Putamen (tissue), 1 donor: ENCODE measurements around the gene INPP5K.
"Not testable (repeated sequence)": the region's sequence is repeated elsewhere in the genome, so short reads cannot be mapped to it uniquely, and the experiment has no call there.

Experiments
- DNase-seq: peaks from one replicate; pipeline ENCODE4 v3.0.0-alpha.2; 2016; ENCODE audit warnings: low spot score

The INPP5K gene

GRCh38 chr17:1546292-1546922, 30.0 kb upstream of the INPP5K start:
- DNase-seq, result no peak

DNA sequence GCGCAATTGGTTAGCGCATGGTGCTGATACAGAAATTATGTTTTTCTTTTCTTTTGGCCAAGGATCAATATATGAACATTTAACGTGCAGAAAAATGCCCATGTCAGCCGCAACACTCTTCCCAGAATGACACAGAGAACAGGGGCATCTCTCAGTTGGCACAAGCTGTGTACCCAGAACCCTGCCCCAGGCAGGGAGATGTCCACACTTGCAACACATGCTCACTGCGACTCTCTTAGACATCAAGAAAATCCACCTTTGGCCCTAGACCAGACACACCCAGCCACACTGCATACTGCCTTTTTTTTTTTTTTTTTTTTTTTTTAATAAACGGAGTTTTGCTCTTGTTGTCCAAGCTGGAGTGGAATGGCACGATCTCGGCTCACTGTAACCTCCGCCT, 29.2 kb upstream of the INPP5K start:
- no peak for DNase-seq

GRCh38 chr17:1542316-1542715, 25.9 kb upstream of the INPP5K start:
- no peak for DNase-seq

DNA sequence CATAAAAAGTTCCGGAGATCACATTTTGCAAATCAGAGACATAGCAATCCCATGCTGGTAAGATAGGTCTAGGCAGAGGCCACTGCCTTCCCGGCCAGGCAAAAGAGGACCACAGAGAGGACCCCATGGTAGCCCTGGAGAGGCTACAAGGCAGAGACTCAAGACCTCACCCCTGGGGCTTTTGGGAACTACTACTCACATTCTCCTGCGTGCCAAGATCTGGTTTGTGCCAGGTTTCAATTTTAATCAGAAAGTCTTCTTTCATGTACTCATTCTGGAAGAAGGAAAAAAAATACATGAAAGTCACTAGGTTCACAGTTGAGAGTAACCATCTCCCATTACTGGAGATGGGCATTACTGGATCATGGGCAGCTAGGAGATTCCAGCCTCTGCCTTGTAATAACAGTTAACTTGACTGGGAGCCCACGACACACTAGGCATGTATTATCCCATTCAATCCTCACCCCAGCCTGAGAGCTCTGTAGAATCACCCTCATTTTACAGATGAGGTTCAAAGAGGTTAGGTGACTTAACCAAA, 25.0 kb upstream of the INPP5K start:
- DNase-seq, result no peak

GRCh38 chr17:1539811-1540210, 23.4 kb upstream of the INPP5K start:
- DNase-seq, result no peak

- no peak for DNase-seq
These were observed 19.3 kb upstream of the INPP5K start for GRCh38 chr17:1535737-1536136.

GRCh38 chr17:1533661-1534325, 17.4 kb upstream of the INPP5K start:
- DNase-seq, result no peak

DNA sequence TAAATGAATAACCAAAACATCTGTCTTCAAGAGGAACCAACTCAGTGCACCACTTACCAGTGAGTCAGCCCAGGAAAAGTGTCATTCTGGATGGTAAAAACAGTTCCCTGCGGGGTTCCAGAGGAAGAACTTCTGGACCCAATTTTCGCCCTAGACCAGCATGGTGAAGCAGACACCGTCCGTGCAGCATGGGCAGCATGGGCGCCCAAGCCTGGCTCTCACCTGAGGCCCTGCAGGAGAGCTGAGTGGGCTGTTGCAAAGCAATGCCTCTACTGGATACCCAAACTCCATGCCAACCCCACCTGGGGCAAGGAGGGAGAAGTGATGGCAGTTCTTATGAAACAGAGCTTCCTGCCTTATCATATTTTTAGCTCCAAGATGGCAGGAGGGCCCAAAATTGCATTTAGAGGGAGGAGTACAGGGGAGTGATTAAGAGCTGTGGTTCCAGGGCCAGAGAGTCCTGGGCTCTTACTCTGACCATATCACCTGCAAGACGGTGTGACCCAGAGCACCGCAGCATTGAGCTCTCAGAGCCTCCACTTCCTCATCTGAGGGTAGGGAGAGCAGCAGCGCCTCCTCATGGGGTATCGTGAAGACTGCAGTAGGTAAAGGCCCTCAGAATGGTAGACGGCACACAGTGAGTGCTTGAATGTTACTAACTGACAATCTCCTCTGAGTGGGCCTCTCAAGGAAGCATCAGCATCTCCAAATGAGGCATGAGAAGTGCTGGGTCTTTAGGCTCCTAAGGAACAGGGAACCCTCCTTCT, 16.6 kb upstream of the INPP5K start:
- DNase-seq, result no peak

GRCh38 chr17:1529863-1530262, 13.5 kb upstream of the INPP5K start:
- DNase-seq, result no peak

DNA sequence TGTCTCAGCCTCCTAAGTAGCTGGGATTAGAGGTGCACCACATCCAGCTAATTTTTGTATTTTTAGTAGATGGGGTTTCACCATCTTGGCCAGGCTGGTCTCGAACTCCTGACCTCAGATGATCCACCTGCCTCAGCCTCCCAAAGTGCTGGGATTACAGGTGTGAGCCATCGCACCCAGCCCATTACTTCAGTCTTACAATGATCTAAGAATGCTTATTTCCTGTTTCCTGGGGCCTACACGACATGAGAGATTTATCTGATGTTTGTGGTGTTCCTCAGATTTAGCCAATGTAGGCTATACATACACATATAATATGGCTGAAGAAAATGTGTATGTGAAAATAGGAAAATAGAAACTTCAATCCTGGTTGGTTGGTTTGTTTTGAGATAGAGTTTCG, 10.5 kb upstream of the INPP5K start:
- DNase-seq, result not testable (repeated sequence)

- no peak for DNase-seq
These were observed 6.2 kb upstream of the INPP5K start for GRCh38 chr17:1522626-1523025.

DNA sequence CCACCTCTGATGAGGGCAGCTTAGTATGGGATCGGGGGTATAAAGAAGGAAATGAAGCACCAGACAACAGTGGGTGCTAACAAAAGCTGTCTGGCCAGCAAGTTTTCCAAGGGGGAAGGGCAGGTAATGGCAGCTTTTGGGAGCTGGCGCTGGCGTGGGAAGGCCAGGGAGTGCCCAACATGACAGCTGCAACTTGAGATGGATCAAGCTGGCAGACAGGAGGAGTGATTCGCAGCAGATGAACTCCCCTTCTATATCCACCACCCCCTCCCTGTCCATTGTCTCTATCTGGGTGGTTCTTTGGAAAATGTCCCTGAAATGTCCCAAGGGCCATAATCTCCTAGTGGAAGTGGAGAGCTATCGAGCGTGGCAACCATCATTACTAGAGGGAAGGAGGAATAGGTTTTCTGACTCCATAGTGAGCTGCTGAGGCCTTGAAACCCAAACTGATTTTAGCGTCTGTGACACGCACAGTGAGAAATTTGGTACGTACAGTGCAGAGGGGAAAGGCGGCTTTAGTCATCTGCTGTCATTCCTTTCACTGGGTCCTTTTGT, 4.8 kb upstream of the INPP5K start:
- no peak for DNase-seq

- DNase-seq, result no peak
These were observed 3.3 kb upstream of the INPP5K start for GRCh38 chr17:1519678-1520077.

- DNase-seq, result no peak
These were observed 2.0 kb upstream of the INPP5K start for GRCh38 chr17:1518410-1518809.

DNA sequence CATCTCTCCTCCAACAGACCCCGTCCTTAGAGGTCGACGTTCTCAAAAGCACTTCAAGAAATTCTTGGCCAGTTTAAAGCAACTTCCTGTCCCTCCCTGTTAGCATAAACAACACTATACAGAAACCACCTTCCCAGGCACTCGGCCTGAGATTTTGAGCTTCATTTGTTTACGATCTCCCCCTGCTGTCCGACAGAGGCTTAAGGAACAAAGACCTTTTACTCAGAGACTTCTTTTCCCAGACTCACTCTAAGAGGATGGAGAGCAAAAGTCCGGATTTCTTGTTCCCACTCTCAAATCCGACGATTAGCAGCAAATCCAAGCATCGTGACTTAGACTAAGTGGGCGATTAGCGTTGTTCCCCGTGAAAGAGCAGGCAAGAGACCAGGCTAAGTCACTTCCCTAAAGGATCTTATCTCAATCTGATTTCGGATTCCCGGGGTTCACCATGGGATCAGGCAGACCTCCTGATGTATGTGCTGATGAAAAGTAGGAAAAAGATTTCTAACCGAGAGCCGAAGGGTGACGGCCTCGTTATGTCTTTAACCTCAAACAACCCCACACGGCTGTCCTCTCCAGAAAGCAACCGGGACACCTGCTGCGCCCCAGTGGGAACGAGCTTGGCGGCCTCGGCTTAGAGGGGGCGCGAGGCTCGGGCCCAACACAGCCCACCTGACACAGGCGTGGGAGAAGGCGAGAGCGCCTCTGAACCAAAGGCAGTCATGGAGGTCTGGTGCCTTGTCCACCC, 598 bp downstream of the INPP5K start:
- DNase-seq, result peak; percentile 45

DNA sequence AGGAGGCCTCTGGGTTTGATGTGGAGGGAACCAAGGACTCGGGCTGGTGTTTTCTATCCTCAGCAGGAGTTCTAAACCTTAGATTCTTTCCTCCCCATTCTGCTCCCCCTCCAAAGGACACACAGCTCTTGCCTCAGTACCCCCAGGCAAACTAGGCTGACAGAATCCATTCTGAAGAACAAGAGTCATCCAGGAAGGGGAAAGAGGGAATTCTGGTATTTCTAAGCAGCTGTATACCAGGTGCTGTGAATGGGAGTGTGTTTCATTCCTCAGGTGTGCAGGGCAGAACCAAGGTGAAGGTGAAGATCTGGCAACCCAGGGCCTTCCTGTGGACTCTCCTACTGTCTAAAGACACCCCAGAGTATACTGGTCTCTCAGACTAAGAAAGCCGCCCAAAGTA, 4.1 kb downstream of the INPP5K start:
- no peak for DNase-seq

GRCh38 chr17:1511756-1512321, 4.6 kb downstream of the INPP5K start:
- peak; percentile 32 for DNase-seq

DNA sequence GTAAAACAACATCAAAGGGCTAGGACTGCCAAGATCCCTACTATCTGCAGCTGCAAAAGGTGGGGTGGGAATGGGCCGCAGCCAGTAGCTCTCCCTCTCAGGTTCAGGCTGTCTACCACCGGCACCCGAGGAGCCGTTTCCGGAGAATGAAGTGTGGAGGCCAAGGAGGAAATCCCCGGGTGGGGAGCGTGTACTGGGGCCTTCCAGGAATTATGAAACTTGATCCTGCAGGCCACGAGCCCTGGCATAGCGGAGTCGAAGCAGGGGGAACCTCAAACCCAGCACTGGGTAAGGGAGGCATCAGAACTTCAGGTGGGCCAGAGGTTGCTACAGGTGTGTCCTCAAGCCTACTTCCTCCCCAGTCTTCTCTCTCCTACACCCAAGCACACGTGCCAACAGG, 5.1 kb downstream of the INPP5K start:
- DNase-seq, result no peak

DNA sequence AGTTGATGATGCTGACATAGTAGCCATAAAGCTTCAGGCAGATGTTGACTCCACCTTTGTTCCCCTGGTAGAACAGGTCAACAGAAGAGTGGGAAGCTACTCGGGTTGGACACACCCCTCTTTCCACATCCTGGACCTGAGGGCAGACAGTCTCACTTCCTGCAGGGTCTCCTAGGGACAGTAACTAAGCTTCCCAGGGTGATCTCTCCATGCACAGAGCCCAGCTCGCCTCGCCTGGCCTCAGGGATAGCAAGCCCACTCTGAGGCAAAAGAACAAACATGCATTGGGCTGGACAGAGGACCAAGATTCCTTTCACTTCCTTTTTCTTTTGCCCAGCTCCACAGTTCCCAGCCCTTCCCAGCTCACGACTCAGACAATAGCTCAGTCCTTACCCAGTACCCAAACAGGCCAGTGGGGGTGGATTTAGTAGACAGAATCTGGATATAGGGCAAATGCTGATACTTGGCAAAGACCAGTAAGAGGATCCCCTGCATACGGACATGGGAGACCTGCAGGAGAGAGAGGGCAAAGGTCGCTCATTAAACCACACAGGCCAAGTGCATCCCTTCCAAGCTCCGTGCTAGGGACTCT, 7.0 kb downstream of the INPP5K start:
- no peak for DNase-seq

GRCh38 chr17:1508709-1509108, 7.7 kb downstream of the INPP5K start:
- DNase-seq, result not testable (repeated sequence)

GRCh38 chr17:1506649-1507267, 9.7 kb downstream of the INPP5K start:
- no peak for DNase-seq
